HG02642 (cell line): ENCODE results near the gene MBIP.
"Not testable (repeated sequence)": the region's sequence is repeated elsewhere in the genome, so short reads cannot be mapped to it uniquely, and the experiment has no call there.

ENCODE experiments used
- ATAC-seq: cut with Tn5 transposase; IDR thresholded peaks from one replicate; pipeline ENCODE4 v1.9.1; 2021; ENCODE audit warnings: mild to moderate bottlenecking; ENCODE audit not compliant: unreplicated experiment, poor library complexity

MBIP gene, protein sequence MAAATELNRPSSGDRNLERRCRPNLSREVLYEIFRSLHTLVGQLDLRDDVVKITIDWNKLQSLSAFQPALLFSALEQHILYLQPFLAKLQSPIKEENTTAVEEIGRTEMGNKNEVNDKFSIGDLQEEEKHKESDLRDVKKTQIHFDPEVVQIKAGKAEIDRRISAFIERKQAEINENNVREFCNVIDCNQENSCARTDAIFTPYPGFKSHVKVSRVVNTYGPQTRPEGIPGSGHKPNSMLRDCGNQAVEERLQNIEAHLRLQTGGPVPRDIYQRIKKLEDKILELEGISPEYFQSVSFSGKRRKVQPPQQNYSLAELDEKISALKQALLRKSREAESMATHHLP

DNA sequence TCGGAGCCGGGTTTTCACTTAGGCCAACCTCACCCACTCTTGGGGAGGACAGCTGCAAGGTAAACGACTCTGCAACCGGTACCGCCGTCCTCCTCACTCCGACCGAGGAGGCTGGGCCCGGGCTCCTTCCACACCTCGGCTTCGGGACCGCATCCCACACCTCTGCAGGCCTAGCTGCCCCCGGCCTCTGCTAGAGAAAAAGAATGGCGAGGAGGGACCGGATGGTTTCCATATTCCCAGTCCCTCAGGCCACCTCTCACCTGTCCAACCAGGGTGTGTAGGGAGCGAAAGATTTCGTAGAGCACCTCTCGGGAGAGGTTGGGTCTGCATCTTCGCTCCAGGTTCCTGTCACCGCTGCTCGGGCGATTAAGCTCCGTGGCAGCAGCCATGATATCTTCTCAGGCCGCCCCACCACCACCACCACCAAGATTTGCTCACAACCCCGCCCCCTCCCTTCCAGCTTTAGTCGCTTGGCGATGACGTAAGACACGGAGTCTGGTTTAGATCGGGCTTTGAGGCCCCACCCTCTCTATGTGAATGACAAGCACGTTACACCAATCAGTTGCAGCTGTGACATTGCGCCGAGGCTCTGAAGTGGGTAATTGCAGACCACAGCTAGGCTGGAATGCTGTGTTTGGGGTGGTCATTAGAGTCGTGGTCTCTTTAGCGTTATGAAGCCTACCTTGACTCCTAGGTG lies at the start of gene MBIP:
Gene MBIP, minus strand, starts transcription at position 438 of the 697 bp plus-strand sequence. Its CDS starts 49 bp downstream, at position 389.
- peak; percentile 98 for ATAC-seq

DNA sequence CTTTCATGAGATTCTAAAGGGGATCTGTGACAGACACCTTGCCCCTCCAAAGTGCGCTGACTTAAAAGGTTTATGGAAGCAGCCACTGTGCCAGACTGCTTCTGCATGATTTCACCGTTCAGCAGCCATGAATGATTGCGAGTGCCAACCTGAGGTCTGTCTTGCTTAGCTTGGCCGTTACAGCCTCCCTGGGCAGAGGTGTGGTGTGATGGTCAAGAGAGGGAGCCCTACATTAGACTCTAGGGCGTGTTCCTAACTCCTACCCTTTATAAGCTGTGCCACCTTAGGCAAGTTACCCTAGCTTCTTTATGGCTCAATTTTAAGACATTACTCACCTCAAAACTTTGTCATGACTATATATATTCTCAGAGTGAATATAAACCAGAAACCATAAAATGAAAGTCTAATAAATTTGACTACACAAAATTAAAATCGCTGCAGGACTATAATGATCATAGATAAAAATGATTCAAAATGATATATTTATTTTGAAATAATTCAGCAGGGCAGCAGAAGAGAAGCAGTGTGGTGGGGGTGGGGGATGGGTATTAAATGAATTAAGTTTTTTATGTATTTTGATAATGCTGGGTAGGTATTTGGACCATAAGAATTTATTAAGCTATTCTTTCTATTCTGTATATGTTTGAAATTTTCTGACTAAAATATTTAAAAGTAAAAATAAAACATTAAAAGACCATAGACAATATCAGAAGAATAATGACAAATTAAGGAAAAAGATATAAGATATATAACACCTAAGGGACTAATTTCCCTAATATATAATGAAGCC lies 47.7 kb upstream of the MBIP start:
- ATAC-seq: no peak

- ATAC-seq: no peak
These were observed 45.3 kb upstream of the MBIP start for GRCh38 chr14:36365766-36366165.

DNA sequence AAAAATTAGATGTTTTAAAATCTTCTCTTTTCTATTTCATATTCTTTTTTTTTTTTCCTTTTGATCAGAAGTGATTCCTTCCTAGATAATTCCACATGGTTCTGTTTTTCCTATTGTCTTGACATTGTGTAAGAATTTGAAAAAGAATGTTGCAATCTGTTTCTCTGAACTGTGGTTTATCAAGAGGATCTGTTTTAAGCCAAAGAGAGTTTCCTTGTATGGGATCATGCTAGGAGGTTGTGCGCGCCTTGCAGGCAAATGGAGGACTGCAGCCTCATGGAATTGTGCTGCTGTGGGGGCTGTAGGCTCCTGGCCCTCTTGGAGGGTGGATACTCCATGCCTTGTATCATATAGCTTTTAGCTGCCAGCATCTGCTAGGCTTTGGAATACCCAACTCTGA lies 43.3 kb upstream of the MBIP start:
- ATAC-seq: no peak

- ATAC-seq: no peak
These were observed 42.2 kb upstream of the MBIP start for GRCh38 chr14:36362648-36363047.

DNA sequence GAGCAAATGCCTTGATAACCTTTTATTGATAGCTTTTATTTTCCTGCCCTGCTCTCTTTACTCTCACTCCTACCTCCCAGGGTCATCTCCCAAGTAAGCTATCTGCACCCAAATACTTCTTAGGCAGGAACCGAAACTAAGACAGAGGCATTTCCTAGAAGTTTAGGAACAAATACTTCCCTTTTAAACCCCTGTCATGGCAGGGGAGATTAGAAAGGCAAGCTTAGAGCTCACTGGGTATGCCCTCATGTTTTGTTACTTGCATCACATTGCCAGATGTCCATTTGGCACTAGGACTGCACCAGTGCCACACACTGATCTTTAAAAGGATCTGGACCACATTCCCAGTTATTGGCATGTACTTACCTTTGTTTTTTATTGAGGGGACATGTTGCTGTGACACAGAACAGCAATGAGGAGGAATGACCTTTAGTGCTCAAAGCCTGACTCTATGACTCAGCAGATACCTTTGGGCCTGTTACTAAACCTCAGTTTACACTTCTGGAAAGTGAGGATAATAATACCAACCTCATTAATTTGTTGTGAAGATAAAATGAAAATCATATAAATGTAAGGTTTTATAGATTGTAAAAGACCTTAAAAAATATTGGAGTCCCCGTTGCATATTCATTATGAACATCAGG lies 40.9 kb upstream of the MBIP start:
- ATAC-seq: no peak

DNA sequence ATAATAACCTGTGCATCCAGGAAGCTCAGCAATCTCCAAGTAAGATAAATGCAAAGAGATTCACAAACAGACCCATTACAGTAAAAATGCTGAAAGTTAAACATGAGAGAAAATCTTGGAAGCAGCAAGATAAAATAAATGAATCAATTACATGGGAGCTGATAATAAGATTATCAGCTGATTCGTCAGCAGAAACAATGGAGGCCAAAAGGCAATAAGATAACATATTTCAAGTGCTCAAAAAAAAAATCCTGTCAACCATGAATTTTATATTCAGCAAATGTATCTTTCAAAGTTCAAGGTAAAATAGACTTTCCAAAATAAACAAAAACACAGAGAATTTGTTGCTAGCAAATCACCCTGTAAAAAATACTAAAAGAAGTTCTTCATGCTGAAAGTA lies 36.4 kb upstream of the MBIP start:
- no peak for ATAC-seq

GRCh38 chr14:36346052-36346451 lies 25.6 kb upstream of the MBIP start:
- ATAC-seq: no peak

DNA sequence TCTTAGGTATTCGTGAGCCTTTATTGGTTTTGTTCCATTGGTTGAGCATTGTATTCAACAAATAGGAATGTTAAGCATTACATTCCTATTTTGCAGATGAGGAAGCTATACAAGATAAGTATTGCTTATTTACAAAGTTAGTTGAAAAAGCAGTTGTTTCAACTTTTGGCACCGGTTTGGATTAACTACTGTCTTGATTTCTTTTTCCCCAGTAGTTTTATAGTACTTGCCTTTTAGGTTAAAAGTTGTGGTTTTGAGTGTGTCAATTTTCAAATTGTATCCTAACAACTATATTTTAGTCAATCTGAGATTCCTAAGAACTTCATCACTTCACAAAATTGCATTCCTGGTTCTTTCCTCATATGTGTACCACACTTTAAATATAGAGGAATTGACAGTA lies 23.8 kb upstream of the MBIP start:
- ATAC-seq: no peak

DNA sequence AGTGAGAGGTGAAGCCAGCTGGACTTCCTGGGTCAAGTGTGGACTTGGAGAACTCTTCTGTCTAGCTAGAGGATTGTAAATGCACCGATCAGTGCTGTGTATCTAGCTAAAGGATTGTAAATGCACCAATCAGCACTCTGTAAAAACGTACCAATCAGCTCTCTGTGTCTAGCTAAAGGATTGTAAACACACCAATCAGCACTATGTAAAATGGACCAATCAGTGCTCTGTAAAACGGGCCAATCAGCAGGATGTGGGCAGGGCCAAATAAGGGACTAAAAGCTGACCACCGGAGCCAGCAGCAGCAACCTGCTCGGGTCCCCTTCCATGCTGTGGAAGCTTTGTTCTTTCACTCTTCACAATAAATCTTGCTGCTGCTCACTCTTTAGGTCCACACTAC lies 21.4 kb upstream of the MBIP start:
- not testable (repeated sequence) for ATAC-seq

DNA sequence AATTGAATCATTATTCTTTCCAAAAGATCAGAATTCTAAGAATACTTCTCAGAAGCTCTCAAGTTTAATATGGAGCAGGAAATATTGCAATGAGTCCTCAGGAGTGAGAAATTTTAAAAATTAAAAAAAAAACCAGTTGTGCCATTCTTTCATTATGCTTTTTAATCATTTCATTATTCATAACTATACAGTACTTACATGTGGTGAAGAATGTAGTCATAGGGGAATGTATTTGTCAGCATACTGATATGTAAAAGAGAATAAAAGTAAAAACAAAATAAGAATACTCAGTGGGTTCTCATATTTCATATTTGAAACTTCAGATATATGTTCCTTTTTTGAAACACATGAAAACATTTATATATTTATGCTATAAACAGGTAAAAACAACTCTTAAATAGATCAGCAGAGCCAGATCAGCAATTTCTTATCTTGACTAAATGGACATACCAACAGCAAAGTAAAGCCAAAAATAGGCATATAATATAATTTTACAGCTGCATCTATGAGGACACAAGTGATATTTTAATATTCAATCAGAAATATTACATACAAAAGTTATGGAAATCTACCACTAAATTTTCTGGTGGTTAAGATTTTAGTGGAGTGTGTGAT lies 19.9 kb upstream of the MBIP start:
- ATAC-seq: no peak

DNA sequence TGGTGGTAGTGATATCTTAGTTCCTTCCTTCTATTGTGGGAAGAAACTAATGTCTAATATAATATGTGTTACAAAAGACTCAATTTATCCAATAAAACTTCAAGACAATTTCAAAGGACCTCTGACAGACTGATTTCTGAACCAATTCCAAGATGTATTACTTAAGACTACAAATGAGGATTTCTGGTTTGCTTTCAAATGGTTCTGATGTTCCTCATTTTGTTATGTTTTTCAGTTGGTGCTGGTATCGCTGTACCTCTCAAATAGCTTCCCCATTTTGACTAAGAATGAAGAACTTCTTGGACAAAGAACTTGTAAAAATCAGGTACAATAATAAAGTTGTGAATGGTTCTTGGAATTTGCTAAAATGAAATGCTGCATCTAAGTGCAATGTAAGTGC lies 19.4 kb upstream of the MBIP start:
- ATAC-seq: no peak

DNA sequence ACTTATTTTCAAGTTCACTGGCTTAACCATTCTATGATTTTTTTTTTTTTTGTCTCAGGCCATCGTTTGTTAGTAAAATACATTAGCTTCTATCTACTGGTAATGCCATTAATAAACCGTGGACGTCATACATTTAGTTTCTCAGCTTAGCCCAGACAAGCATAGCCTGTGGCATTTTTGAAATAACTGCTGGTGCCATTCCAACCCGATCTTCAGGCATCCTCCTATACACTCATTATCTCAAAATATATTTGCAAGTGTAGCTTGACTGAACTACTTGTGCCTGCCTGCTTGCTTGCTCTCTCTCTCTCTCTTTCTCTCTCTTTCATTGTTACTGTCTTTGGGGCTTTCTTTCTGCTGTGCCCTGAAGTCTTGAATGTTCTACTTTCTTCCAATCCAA lies 12.7 kb upstream of the MBIP start:
- no peak for ATAC-seq

DNA sequence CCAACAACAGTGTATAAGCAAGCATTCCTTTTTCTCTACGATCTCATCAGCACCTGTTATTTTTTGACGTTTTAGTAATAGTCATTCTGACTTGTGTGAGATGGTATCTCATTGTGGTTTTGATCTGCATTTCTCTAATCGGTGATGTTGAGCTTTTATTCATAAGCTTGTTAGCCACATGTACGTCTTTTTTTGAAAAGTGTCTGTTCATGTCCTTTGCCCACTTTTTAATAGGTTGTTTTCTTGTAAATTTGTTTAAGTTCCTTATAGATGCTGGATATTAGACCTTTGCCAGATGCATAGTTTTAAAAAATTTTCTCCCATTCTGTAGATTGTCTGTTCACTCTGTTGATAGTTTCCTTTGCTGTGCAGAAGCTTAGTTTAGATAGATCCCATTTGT lies 7.1 kb upstream of the MBIP start:
- ATAC-seq: not testable (repeated sequence)

- no peak for ATAC-seq
These were observed 5.4 kb upstream of the MBIP start for GRCh38 chr14:36325853-36326252.

GRCh38 chr14:36324897-36325296 lies 4.5 kb upstream of the MBIP start:
- ATAC-seq: no peak

- ATAC-seq: peak; percentile 41
These were observed 502 bp upstream of the MBIP start for GRCh38 chr14:36320897-36321381.

GRCh38 chr14:36319899-36320199 lies 588 bp downstream of the MBIP start:
- ATAC-seq: no peak

GRCh38 chr14:36317650-36318049 lies 2.8 kb downstream of the MBIP start:
- no peak for ATAC-seq

DNA sequence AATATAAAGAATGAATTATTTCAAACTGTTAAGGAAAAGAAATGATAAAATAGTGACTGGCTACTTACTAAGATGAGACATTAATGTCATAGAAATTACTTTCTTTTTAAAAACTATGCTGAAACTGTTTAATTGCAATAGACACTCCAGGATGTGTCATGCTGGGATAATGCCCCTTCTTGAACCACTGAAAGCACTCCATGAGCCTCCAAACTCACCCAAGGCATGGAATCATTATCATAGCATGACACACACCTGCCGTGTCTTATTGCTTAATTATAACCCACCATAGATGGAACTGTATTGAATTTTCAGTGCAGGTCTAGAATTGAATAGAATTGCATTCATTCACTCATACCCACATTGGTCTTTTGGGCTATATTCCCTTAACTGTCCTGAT lies 4.3 kb downstream of the MBIP start:
- no peak for ATAC-seq
